ENCODE measurements around the gene SELPLG.

DNA sequence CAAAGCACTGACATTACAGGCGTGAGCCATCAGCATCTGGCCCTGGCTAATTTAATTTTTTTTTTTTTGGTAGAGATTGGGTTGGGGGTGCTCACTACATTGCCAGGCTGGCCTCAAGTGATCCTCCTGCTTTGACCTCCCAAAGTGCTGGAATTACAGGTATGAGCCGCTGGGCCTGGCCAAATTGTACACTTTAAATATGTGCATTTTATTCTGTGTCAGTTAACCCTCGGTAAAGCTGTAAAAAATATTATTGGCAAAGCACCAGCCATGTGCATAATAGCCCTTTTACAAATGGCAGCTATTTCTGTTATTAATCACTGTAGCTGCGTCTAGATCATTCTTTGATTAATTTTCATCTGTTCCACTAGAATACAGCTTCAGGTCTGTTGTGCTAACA lies 47.8 kb downstream of the SELPLG start:
- TF ChIP-seq, protein P1, sequence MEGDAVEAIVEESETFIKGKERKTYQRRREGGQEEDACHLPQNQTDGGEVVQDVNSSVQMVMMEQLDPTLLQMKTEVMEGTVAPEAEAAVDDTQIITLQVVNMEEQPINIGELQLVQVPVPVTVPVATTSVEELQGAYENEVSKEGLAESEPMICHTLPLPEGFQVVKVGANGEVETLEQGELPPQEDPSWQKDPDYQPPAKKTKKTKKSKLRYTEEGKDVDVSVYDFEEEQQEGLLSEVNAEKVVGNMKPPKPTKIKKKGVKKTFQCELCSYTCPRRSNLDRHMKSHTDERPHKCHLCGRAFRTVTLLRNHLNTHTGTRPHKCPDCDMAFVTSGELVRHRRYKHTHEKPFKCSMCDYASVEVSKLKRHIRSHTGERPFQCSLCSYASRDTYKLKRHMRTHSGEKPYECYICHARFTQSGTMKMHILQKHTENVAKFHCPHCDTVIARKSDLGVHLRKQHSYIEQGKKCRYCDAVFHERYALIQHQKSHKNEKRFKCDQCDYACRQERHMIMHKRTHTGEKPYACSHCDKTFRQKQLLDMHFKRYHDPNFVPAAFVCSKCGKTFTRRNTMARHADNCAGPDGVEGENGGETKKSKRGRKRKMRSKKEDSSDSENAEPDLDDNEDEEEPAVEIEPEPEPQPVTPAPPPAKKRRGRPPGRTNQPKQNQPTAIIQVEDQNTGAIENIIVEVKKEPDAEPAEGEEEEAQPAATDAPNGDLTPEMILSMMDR (IDR thresholded peaks at IDR 0.05) = no peak
- no peak for TF ChIP-seq EZH2 (IDR thresholded peaks at IDR 0.05)
- no peak for TF ChIP-seq EZH2phosphoT487 (IDR thresholded peaks at IDR 0.05)

Data from neural progenitor cell (in vitro differentiated cells).